Liver (tissue), 9 donors: ENCODE data around the gene AXIN1. TPM values are rescaled to one million over a fixed set of nuclear protein-coding genes. Genes with fewer than 3 reads are reported as not detected.

Source experiments
- DNase-seq: peaks from one replicate; pipeline ENCODE4 v3.0.0-alpha.2; 2017; ENCODE audit warnings: low spot score
- H3K27ac ChIP-seq, 2 donors: one replicate each; pipeline ENCODE4 v1.7.0; 2013; ENCODE audit warnings: inconsistent platforms in 2 of 2, low read length in 2 of 2, control low read depth in 1 of 2, low read depth in 1 of 2, mild to moderate bottlenecking in 1 of 2
- H3K27me3 ChIP-seq, 4 donors: one replicate each; pipeline versions ENCODE4 v1.6.1 to v1.7.0; 2013; ENCODE audit warnings: low read length in 3 of 4, inconsistent platforms in 1 of 4, mild to moderate bottlenecking in 1 of 4, moderate library complexity in 1 of 4; ENCODE audit not compliant: control insufficient read depth in 4 of 4, insufficient read depth in 4 of 4
- H3K36me3 ChIP-seq, 4 donors: one replicate each; pipeline versions ENCODE4 v1.6.1 to v1.7.0; 2013; ENCODE audit warnings: low read length in 3 of 4, mild to moderate bottlenecking in 3 of 4, low read depth in 1 of 4, moderate library complexity in 1 of 4; ENCODE audit not compliant: control insufficient read depth in 4 of 4, insufficient read depth in 3 of 4
- H3K4me1 ChIP-seq, 4 donors: one replicate each; pipeline versions ENCODE4 v1.6.1 to v1.7.0; 2013; ENCODE audit warnings: low read length in 3 of 4, mild to moderate bottlenecking in 3 of 4, moderate library complexity in 1 of 4; ENCODE audit not compliant: control insufficient read depth in 4 of 4, insufficient read depth in 4 of 4
- H3K4me3 ChIP-seq, 3 donors: one replicate each; pipeline versions ENCODE4 v1.6.1 to v1.7.0; 2013; ENCODE audit warnings: low read length in 3 of 3, control low read depth in 1 of 3, low read depth in 1 of 3, mild to moderate bottlenecking in 1 of 3
- H3K9ac ChIP-seq, 2 donors: one replicate each; pipeline ENCODE4 v1.7.0; 2013; ENCODE audit warnings: low read length in 2 of 2, mild to moderate bottlenecking in 2 of 2, moderate library complexity in 2 of 2, control low read depth in 1 of 2, low read depth in 1 of 2
- H3K9me3 ChIP-seq, 4 donors: one replicate each; pipeline versions ENCODE4 v1.6.1 to v1.7.0; 2013; ENCODE audit warnings: low read length in 3 of 4; ENCODE audit not compliant: control insufficient read depth in 4 of 4
- CTCF ChIP-seq: fragments of 150-350 bp; IDR thresholded peaks from 2 replicates; pipeline ENCODE4 v1.5.1; 2017; ENCODE audit warnings: improper control_type of control experiment, low read depth, low read length; ENCODE audit not compliant: missing input control
- EGR1 ChIP-seq, 2 donors: IDR thresholded peaks; 2 replicates each; pipeline ENCODE4 v1.6.1; 2016 to 2018; ENCODE audit warnings: antibody characterized with exemption in 2 of 2, low read depth in 2 of 2
- FOXA1 ChIP-seq: IDR thresholded peaks from 2 replicates; pipeline ENCODE4 v1.6.1; 2016; ENCODE audit warnings: antibody characterized with exemption
- FOXA2 ChIP-seq: IDR thresholded peaks from 2 replicates; pipeline ENCODE4 v1.6.1; 2016; ENCODE audit warnings: antibody characterized with exemption
- GABPA ChIP-seq, 2 donors: IDR thresholded peaks in 1 of 2; conservative IDR thresholded peaks in 1 of 2; 2 replicates each; pipeline ENCODE4 v1.6.1; 2016; ENCODE audit warnings: antibody characterized with exemption in 2 of 2, mild to moderate bottlenecking in 1 of 2, moderate library complexity in 1 of 2
- HNF4A ChIP-seq, 2 donors: conservative IDR thresholded peaks; 2 replicates each; pipeline ENCODE4 v1.6.1; 2016; ENCODE audit warnings: antibody characterized with exemption in 2 of 2, mild to moderate bottlenecking in 2 of 2
- HNF4G ChIP-seq: IDR thresholded peaks from 2 replicates; pipeline ENCODE4 v1.6.1; 2016; ENCODE audit warnings: antibody characterized with exemption
- JUND ChIP-seq, 2 donors: IDR thresholded peaks; 2 replicates each; pipeline ENCODE4 v1.6.1; 2016; ENCODE audit warnings: antibody characterized with exemption in 2 of 2
- NR2F2 ChIP-seq: IDR thresholded peaks from 2 replicates; pipeline ENCODE4 v1.6.1; 2016; ENCODE audit warnings: antibody characterized with exemption
- RAD21 ChIP-seq, 2 donors: IDR thresholded peaks; 2 replicates each; pipeline ENCODE4 v1.6.1; 2016; ENCODE audit warnings: antibody characterized with exemption in 2 of 2, mild to moderate bottlenecking in 2 of 2
- REST ChIP-seq: IDR thresholded peaks from 2 replicates; pipeline ENCODE4 v1.6.1; 2016; ENCODE audit warnings: antibody characterized with exemption, mild to moderate bottlenecking
- TAF1 ChIP-seq: conservative IDR thresholded peaks from 2 replicates; pipeline ENCODE4 v1.6.1; 2016; ENCODE audit warnings: antibody characterized with exemption, mild to moderate bottlenecking
- YY1 ChIP-seq: IDR thresholded peaks from 2 replicates; pipeline ENCODE4 v1.6.1; 2016; ENCODE audit warnings: antibody characterized with exemption, mild to moderate bottlenecking
- ZBTB33 ChIP-seq: IDR thresholded peaks from 2 replicates; pipeline ENCODE4 v1.6.1; 2016; ENCODE audit warnings: antibody characterized with exemption
- WGBS: extraction: QIAGEN DNeasy Blood & Tissue Kit; methylation state at CpG from one replicate; pipeline ENCODE4 v1.1.7; 2013; 5-methylcytosine and 5-hydroxymethylcytosine counted together
- polyA plus RNA-seq, 2 donors: library from polyadenylated mRNA; stranded (reverse) in 1 of 2; unstranded in 1 of 2; fragments of 200-250 nt in 1 of 2; fragments of >200 nt in 1 of 2; fragmentation: Nextera tagmentation in 1 of 2; extraction: Ambion mirVana in 1 of 2; gene quantifications; one replicate each; pipeline versions ENCODE4 v1.2.1 to v1.2.3, GENCODE V29; 2013 to 2015
- total RNA-seq, 2 donors: library from RNA; depleted of rRNA; stranded (reverse); fragments of >200 nt; gene quantifications; one replicate each; pipeline ENCODE4 v1.2.3, GENCODE V29; 2014
- TF ChIP-seq, protein P1 (sequence below): IDR thresholded peaks from 2 replicates; pipeline ENCODE4 v1.6.1; 2016; ENCODE audit warnings: antibody characterized with exemption
- TF ChIP-seq, protein P2 (sequence below): IDR thresholded peaks from 2 replicates; pipeline ENCODE4 v1.6.1; 2016; ENCODE audit warnings: antibody characterized with exemption
- donor health status: healthy.
- donor health status: healthy.
- donor health status: healthy.
- donor health status: healthy.
- donor health status: healthy.

AXIN1 gene
- total and polyA plus RNA-seq, 4 donors: 2.0 to 10.3 (median 7.9) TPM

- no peaks in the 10 kb centered on the region for H3K27me3 ChIP-seq
- DNase-seq: no peak
- no peak overlapping the region for H3K9ac ChIP-seq
- TF ChIP-seq CTCF (no peak), ZBTB33 (no peak), FOXA1 (no peak), GABPA (IDR thresholded peaks at IDR 0.05 in 1 of 2, conservative IDR thresholded peaks at IDR 0.05 in 1 of 2) (no peak), HNF4G (no peak), REST (no peak), HNF4A (conservative IDR thresholded peaks at IDR 0.05) (no peak), TAF1 (no peak), EGR1 (IDR thresholded peaks at IDR 0.05; ENCODE audit: low read depth in 2 of 2) (no peak), YY1 (no peak), NR2F2 (no peak), RAD21 (IDR thresholded peaks at IDR 0.05) (no peak), JUND (IDR thresholded peaks at IDR 0.05) (no peak), FOXA2 (no peak)
- TF ChIP-seq, protein P1, sequence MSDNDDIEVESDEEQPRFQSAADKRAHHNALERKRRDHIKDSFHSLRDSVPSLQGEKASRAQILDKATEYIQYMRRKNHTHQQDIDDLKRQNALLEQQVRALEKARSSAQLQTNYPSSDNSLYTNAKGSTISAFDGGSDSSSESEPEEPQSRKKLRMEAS: no peak
- TF ChIP-seq, protein P2, sequence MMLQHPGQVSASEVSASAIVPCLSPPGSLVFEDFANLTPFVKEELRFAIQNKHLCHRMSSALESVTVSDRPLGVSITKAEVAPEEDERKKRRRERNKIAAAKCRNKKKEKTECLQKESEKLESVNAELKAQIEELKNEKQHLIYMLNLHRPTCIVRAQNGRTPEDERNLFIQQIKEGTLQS: no peak
- WGBS: 74% methylated on average over 25 of the region's 25 CpGs
- peak overlapping the region; percentile 5 to 41 (median 25) for H3K4me3 ChIP-seq
- H3K27ac ChIP-seq: peak overlapping the region in 1 of 2 donors; percentile 13
- no peaks in the 10 kb centered on the region for H3K9me3 ChIP-seq
- H3K4me1 ChIP-seq: peaks cover 3 to 11% (median 6%) of the 10 kb centered on the region in 4 donors
- H3K36me3 ChIP-seq: no peaks in the 10 kb centered on the region
Measured at GRCh38 chr16:353404-354290, 1.1 kb upstream of the AXIN1 start.
